GM18870 (cell line): ENCODE data around the gene GPR137B.

Source experiments
- ATAC-seq: cut with Tn5 transposase; IDR thresholded peaks from one replicate; pipeline ENCODE4 v1.9.1; 2021; ENCODE audit warnings: moderate library complexity; ENCODE audit not compliant: unreplicated experiment

Gene GPR137B

DNA sequence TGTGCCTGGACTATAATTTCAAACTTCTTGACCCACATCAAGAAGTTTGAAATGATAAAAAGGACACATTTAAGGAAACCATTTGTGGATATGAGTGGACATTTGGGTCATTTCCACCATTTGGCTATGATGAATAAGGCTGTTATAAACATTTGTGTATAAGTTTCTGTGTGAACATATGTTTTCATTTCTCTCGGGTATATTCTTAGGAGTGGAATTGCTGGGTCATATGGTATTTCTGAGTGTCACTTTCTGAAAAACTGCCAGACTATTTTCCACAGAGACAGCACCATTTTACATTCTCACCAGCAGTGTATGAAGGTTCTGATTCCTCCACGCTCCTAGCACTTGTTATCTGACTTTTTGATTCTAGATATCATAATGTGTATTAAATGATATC lies 50.8 kb downstream of the GPR137B start:
- ATAC-seq, result no peak

DNA sequence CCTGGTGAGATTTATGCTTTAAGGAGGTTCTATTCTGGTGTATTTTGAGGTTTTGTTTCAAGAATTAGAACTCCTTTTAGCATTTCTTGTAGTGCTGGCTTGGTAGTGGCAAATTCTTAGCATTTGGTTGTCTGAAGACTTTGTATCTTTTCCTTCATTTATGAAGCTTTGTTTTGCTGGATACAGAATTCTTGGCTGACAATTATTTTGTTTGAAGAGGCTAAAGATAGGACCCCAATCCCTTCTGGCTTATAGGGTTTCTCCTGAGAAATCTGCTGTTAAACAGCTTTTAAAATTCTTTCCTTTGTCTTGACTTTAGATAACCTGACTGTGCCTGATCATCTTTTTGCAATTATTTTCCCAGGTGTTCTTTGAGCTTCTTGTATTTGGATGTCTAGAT lies 58.6 kb downstream of the GPR137B start:
- no peak for ATAC-seq

DNA sequence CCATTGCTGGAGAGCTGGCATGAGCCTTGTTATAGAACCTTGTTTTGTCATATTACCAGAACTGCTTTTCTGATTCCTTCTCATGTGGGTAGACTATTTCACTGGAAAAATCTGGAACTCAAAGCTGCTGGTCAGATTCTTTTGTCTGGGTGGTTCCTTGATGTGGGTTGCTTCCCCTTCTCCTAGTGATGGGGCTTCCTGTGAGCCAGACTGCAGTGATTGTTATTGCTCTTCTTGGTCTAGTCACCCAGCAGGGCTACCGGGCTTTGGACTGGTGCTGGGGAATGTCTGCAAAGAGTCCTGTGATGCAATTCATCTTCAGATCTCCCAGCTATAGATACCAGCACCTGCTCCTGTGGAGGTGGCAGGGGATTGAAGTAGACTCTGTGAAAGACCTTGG lies 59.4 kb downstream of the GPR137B start:
- no peak for ATAC-seq

DNA sequence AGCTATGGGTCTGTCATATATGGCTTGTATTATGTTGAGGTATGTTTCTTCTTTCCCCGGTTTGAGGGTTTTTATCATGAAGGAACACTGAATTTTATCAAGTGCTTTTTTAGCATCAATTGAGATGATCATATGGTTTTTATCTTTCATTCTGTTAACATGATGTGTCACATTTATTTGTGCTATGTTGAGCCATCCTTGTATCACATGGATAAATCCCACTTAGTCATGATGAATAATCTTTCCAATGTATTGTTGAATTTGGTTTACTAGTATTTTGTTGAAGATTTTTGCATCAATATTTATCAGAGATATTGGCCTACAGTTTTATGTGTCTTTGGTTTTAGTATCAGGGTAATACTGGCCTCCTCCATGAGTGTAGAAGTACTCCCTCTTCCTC lies 61.7 kb downstream of the GPR137B start:
- no peak for ATAC-seq

DNA sequence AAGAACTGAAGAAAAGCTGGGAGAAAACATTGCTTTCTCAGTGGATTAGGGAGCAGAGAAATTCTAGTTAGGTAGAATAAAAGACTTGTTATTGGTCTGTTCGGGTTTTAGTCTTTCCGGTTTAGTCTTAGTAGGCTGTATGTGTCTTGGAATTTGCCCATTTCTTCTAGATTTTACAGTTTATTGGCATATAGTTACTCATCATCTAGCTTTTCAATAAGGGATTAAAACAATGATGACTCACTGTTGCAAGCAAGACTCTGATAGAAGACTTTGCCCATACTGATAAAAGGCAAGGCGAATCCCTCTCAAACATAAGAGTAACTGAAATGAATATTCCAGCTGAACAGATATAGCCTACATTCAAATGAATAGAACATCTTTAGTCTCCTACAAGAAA lies 62.3 kb downstream of the GPR137B start:
- no peak for ATAC-seq

DNA sequence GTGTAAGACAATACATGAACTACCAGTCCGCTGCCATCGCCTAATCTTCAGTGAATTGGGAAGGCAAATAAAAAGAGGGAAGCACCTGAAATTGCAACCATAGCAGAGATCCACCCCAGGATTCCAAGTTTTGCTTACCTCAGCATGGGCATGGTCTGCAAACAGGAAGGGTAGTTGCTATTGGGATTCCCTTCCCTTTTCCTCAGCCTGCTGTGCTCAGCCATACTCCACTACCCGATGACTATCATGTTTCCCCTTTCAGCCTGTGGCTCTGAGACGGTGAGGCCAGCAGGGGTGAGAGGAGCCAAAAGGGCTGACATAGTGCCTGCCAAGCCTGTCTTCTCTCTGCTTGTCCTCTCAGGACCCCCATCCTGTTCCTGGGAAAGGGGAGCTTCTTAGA lies 64.2 kb downstream of the GPR137B start:
- no peak for ATAC-seq

DNA sequence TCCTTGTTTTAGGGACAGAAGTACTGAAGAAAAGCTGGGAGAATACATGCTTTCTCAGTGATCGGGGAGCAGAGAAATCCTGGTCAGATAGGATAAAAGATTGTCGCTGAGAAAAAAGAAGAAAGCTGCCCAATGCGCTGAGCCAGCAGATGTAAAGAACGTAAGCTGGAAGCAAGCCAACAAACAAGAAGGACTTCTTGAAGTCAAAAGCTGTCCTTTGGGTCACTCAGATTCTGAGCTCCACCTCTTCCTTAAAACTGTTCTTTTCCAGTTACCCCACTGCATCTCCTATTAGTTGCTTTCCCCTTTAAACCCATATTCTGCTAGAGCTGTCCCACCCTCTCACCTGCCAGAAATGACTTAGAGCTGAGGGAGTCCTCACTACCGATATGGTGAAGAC lies 64.8 kb downstream of the GPR137B start:
- no peak for ATAC-seq

DNA sequence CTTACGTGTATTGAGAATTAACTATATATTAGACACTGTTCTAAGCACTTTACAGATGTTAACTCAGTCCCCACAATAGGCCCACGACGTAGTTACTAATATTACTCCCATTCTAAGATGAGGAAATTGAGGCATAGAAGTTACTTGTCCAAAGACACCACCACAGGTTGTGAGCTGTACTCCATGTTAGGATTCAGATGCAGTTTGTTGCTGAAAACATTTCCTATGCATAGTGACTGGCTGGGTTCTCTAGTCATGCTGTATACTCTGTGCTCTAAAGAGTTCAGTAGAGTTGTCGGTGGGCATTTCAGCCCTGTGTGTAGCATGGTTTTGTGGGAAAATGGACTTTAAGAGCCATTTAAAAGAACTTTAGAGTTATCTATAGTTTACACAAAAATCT lies 65.2 kb downstream of the GPR137B start:
- no peak for ATAC-seq

DNA sequence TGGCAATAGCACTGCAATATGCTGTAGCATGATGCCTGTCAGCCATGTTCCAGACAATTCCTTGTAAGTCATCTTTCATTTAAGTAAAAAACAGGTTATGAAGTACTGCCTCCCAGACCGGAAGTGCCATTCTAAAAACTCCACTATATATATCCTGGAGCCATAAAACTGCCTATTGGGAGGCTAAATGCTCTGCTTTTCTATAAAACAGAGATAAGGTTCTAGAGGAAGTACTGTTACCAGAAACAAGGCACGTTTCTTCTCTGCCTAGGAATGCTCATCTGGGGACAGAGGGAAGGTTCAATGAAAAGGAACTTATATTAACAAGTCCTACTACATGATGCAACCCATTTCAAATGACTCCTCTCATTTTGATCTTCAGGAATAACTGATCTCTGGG lies 66.8 kb downstream of the GPR137B start:
- ATAC-seq, result no peak

DNA sequence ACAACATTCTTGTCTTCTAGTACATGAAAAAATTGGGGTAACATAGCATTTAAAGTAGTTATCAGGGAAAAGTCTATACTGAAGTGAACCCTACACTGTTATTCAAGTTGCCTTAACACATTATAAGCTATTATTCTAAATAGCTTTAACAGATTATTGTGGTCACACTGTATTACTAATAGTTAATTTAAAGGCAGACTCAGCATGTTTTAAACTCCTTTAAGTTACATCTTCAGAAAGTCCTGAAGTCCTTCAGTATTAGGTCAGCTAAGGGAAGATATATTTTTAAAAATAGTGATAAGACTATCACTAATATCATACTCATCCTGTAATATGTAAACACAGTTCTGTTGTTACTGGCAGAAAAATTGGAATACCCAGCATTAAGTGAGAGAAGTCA lies 67.4 kb downstream of the GPR137B start:
- ATAC-seq, result no peak

DNA sequence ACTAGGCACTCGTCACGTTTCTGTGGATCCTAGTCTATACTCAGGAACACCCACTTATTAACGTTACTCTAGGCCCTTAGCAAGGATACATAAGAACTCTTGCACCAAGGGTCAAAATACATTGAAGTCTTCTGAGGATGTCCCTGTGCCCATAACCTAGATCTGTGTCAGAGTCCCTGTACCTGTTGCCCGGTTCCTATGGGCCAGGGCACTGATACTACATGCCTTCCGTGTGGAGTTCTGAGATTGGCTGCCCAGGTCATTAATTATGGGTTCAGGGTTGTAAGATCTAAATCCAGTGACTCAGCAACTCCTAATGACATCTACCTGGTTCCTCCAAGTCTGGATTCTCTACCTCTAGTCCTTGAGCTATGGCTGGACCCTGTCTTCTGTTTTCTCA lies 69.5 kb downstream of the GPR137B start:
- ATAC-seq, result no peak

DNA sequence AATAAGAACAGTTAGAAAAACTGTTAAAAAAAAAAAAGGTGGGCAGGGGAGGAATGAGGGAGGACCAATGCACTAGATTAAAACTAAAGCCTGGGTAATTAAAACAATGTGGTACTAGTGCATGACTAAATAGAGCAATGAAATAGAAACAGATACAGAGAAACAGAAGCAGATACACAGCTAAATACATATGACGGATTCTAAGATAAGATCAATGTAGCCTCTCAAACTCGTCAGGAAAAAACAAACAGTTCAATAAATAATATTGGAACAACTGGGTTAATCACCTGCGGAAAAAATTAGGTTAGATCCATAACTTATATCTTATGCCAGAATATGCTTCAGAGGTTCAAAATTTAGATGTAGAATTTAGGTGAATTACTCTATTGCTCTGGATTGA lies 71.2 kb downstream of the GPR137B start:
- no peak for ATAC-seq

DNA sequence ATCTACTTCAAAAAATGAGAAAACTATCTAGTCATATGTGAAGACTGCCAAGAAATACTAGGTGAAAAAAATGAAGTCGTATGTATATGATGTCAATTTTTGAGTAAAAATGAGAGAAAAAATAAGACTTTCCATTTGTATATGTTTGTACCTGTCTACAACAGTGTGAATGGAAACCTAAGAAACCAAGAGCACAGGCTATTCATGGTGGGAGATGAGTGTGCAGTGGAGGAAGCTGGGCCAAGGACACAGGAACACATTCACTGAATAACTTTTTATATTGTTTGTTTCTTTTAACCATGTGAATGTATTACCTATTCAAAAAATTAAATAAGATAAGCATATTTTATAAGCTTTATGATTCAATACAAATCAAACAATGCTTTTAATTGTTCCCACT lies 72.4 kb downstream of the GPR137B start:
- ATAC-seq, result no peak

DNA sequence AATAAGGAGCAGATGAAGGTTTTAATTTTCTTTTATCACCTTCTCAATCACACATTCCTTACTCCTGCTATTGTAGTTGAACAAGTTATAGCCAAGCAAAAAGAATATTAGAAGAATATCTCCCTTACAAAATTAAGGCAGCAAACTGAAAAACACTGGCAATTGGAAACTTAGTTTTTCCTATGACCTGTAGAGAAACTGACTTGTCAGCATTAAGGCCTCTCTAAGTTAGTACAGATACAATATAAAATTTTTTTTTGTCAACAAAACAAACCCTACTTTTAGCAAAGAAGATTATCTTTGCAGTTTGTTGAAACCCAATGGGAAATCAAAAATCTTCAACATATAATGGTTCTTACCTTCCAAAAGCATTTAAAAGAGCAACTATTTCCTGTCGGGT lies 78.1 kb downstream of the GPR137B start:
- ATAC-seq, result no peak

DNA sequence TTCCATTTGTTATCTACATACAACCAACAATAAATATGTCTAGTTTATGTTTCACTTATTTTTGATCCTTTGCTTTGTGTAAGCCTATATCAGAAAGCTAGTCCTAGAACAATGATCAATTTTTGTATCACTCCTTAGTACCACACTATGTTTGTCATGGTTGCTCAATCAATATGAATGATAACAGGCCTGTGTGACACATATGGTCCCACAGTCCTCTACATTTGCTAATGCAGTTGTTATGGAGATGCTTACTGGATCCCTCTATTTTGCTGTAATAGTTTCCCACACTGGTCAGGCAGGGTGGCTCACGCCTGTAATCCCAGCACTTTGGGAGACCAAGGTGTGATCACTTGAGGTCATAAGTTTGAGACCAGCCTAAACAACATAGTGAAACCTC lies 80.3 kb downstream of the GPR137B start:
- ATAC-seq, result no peak

DNA sequence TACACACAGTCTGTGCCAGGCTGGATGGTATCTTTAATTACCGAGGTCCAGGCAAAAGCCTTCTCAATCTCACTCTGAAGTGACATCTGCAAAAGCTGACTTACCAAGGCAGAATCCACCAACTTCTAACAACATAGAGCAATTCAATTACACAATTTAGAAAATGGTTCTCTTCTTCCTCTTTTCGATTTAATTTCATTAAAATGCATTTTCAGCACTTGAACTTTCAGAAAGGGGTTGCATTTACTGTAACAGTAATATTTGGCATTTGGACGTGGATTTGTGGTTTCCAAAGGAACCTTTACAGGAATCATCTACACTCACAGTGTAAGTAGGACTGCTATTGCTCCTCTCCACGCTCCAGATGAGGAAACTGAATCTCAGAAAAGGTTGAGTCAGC lies 86.1 kb downstream of the GPR137B start:
- ATAC-seq, result no peak

DNA sequence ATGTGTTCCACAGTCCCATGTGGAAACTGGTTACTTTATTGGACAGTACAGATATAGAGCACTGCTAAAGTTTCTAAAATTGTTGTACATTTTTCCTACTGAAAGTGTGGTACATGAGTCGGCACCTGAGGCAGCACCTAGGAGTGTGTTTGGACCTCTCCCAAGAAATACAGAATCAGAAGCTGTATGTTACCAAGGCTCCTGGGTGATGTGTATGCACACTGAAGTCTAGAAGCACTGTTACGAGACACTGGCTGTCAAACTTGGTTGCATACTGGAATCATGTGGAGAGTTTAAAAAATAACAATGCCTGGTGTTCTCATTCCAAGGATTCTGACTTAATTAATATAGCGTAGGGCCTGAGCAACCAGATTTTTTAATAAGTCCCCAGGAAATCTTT lies 92.8 kb downstream of the GPR137B start:
- no peak for ATAC-seq

DNA sequence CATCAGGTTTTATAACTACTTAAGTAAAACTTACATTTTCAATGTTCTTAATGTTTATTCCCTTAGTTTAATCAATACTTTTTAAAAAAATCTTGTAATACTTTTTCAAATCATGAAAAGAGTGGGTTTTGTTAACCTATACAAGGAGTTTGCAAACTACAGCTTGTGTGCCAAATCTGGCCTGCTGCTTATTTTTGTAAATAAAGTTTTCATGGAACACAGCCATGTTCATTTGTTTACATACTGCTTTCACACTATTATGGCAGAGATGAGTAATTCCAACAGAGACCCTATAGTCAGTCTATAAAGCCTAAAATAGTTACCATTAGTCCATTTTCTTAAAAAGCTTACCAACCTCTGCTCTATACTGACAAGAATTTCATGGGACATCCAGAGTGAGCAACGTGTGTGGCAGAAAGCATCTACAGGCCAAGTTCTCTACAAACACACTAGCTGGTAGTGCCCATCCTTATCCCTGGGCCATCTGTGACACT lies 96.8 kb downstream of the GPR137B start:
- ATAC-seq, result no peak

DNA sequence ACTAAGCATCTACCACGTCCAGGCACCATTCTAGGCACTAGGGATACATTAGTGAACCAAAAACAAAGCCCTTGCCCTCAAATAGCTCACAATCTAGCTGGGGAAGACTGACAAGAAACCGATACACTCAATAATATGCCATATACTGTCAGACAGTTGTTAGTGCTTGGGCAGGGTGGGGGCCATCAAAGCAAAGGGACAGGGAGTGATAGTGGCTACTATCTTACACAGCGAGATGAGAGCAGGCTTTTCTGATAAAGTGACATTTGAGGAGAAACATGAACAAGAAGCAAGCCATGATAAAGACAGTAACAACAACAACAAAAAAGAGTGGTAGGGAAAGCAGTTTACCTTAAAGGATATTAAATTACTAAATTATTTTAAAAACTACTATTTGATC lies 98.3 kb downstream of the GPR137B start:
- no peak for ATAC-seq

DNA sequence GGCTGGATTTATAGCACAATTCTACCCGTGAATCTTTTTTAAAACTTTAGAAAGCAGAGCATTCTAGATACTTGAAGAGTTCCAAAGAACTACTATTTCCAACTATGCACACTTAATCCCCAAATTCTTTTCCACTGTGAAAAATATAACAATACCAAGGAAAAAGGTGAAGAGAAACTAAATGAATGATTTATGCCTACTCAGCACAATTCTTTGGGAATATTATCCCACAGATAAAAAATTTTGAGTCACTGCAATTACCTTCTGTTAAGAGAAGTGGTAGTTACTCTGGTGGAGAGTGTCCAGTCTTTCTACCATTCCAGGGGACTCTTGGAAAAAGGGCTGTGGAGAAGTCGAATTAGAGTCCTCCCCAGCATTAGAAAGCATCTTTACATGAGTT lies 100.2 kb downstream of the GPR137B start:
- no peak for ATAC-seq

DNA sequence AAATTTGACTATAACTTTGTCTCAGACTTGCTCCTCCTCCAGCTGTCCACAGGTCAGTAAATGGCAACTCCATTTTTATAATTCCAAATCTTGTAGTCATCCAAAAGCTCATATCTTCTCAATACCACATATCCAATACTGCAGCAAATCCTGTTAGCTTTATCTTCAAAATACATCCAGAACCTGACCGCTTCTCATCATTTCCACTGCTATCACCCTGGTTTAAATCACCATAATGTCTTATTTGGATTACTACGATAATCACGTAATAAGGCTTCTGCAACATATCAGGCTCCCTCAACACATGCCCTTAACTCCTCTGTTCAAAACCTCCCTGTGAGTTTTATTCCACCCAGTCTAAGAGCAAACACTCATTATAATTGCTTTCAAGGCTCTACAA lies 104.9 kb downstream of the GPR137B start:
- ATAC-seq, result no peak

DNA sequence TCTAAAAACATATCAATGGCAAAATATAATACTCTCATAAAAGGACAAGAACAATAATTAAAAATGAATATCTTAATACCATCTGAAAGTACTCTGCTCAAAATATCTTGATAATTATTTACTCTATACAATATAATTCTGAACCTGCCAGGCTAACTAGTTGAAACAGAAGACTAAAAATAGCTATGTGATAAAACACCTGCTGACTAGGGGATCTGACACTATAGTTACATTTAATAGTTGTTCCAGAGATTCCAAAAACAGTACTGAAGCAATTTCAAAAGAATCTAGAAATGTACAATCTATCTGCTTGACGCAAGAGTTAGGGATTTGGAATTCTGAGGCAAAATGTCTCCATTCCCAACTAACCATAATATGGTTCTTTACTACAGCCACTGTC lies 109.2 kb downstream of the GPR137B start:
- no peak for ATAC-seq

DNA sequence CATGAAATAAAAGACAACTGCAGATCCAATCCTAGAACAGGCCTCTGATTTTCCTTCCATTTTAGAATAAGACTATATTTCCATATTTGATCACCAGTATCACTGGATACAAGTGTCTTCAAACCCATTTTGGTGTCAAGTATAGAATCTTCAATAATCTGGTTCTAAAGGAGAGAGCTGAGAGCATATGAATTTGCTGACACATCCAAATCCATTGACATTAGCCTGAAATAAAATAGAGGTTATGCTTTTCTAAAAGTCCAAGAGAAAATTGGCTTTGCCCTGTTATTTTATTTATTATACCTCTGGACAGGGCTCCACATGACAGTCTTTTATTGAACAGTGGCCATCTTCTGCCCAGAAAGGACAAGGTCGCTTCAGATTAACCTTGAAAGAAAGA lies 110.8 kb downstream of the GPR137B start:
- no peak for ATAC-seq
